K562 (cell line): ENCODE data around the gene KBTBD13. TPM values are rescaled to one million over a fixed set of nuclear protein-coding genes. Genes with fewer than 3 reads are reported as not detected.

Experiments used
- ATAC-seq: fragments of 200-7000 bp; cut with Tn5 transposase; 3 replicates; pipeline ENCODE4 v1.9.1; 2020; ENCODE audit warnings: moderate library complexity
- BruUV-seq: library from RNA; stranded (reverse); fragments of 400-500 nt; replicated peaks from 2 replicates; lab custom pipeline; 2021; lab: Mats Ljungman, UMichigan
- CTCF ChIA-PET: fragments of 300-600 bp; formaldehyde crosslinking; extraction: SDS; loops from one replicate; lab custom pipeline; 2021; ENCODE audit warnings: low intra/inter-chr PET ratio; lab: Yijun Ruan, JAX
- POLR2A ChIA-PET: fragments of 300-600, 350-650 bp; sonication (Branson Sonifier 250); formaldehyde crosslinking; extraction: SDS; loops from one replicate; lab custom pipeline; 2021; ENCODE audit warnings: antibody characterized with exemption, inconsistent platforms; lab: Yijun Ruan, JAX
- DNase-seq, 4 experiments: peaks; one replicate each; pipeline versions ENCODE4 v3.0.0 to v3.0.0-alpha.2; 2011 to 2018; ENCODE audit warnings: low spot score in 3 of 4, mixed read lengths in 3 of 4; ENCODE audit errors: extremely low read depth in 1 of 4
- FAIRE-seq: peaks from 2 replicates; lab custom pipeline; 2011; peaks lifted over from hg19 to GRCh38; lab: Jason Lieb, UNC
- H2AFZ ChIP-seq: 2 replicates; pipeline ENCODE4 v1.6.0; 2011; ENCODE audit warnings: low read depth, low read length, control low read depth, inconsistent platforms
- H3K27ac ChIP-seq: fragments of 200-600 bp; 3 replicates; pipeline ENCODE4 v1.8.0; 2011; ENCODE audit warnings: low read depth, mild to moderate bottlenecking, control low read depth, inconsistent platforms, low read length, moderate library complexity, mixed read lengths; ENCODE audit errors: extremely low read depth
- H3K27me3 ChIP-seq, 2 experiments: fragments of 300-600 bp in 1 of 2; 2 replicates in 1 of 2; 3 replicates in 1 of 2; pipeline versions ENCODE4 v1.6.0 to v1.8.0; 2011; ENCODE audit warnings: inconsistent platforms in 2 of 2, low read length in 2 of 2, mild to moderate bottlenecking in 1 of 2, mixed read lengths in 1 of 2, moderate library complexity in 1 of 2; ENCODE audit not compliant: control insufficient read depth in 2 of 2, insufficient read depth in 2 of 2
- H3K36me3 ChIP-seq: fragments of 300-600 bp; 3 replicates; pipeline ENCODE4 v1.8.0; 2011; ENCODE audit warnings: mild to moderate bottlenecking, low read length, inconsistent platforms; ENCODE audit not compliant: control insufficient read depth, insufficient read depth
- H3K4me1 ChIP-seq, 2 experiments: fragments of 200-600 bp in 1 of 2; replicated peaks in 1 of 2; 2 replicates in 1 of 2; 3 replicates in 1 of 2; pipeline versions ENCODE4 v1.5.1 to v1.8.0; 2011; ENCODE audit warnings: inconsistent platforms in 2 of 2, low read length in 2 of 2, mild to moderate bottlenecking in 1 of 2, mixed read lengths in 1 of 2, moderate library complexity in 1 of 2; ENCODE audit not compliant: control insufficient read depth in 2 of 2, insufficient read depth in 2 of 2
- H3K4me2 ChIP-seq: 2 replicates; pipeline ENCODE4 v1.6.1; 2011; ENCODE audit warnings: low read length, control low read depth, inconsistent platforms, mixed read lengths; ENCODE audit not compliant: insufficient read depth
- H3K4me3 ChIP-seq: fragments of 200-600 bp; sonication (generic), shearing (Covaris generic); 2 replicates; pipeline ENCODE4 v1.5.1; 2016; ENCODE audit warnings: control low read depth, inconsistent platforms
- H3K79me2 ChIP-seq: fragments of 200-600 bp; 3 replicates; pipeline ENCODE4 v1.8.0; 2011; ENCODE audit warnings: low read length, inconsistent platforms; ENCODE audit not compliant: control insufficient read depth, insufficient read depth
- H3K9ac ChIP-seq, 2 experiments: 2 replicates each; pipeline versions ENCODE4 v1.6.0 to v1.6.1; 2011; ENCODE audit warnings: low read depth in 2 of 2, low read length in 2 of 2, control low read depth in 1 of 2, inconsistent platforms in 1 of 2, mild to moderate bottlenecking in 1 of 2, mixed read lengths in 1 of 2; ENCODE audit not compliant: insufficient read depth in 1 of 2
- H3K9me1 ChIP-seq: one replicate; pipeline ENCODE4 v1.6.0; 2011; ENCODE audit warnings: inconsistent platforms, mild to moderate bottlenecking, low read length, moderate library complexity; ENCODE audit not compliant: control insufficient read depth, insufficient read depth
- H3K9me3 ChIP-seq: replicated peaks from 2 replicates; pipeline ENCODE4 v1.5.1; 2011; ENCODE audit warnings: low read depth, low read length, inconsistent platforms; ENCODE audit not compliant: control insufficient read depth, insufficient read depth
- H4K20me1 ChIP-seq: replicated peaks from 2 replicates; pipeline ENCODE4 v1.6.1; 2011; ENCODE audit warnings: low read length, inconsistent platforms, mixed read lengths; ENCODE audit not compliant: control insufficient read depth, insufficient read depth
- ARID1B ChIP-seq: fragments of 450-650 bp; IDR thresholded peaks from 2 replicates; pipeline ENCODE4 v1.6.1; 2016; ENCODE audit warnings: antibody characterized with exemption, mild to moderate bottlenecking, inconsistent platforms
- CREB3L1 ChIP-seq: fragments of 450-650 bp; IDR thresholded peaks from 2 replicates; pipeline ENCODE4 v1.6.1; 2014; ENCODE audit warnings: low read depth, mild to moderate bottlenecking, moderate library complexity, borderline replicate concordance
- CREBBP ChIP-seq: IDR thresholded peaks from one replicate; pipeline ENCODE4 v1.6.1; 2012; ENCODE audit warnings: low read depth, mild to moderate bottlenecking, control low read depth, inconsistent platforms, low read length
- ETS1 ChIP-seq: conservative IDR thresholded peaks from 2 replicates; pipeline ENCODE4 v1.6.1; 2011; ENCODE audit warnings: low read depth, mild to moderate bottlenecking, low read length; ENCODE audit not compliant: control insufficient read depth
- FOS ChIP-seq: IDR thresholded peaks from 3 replicates; pipeline ENCODE4 v1.6.1; 2011; ENCODE audit not compliant: insufficient read length; ENCODE audit errors: extremely low read depth
- MYC ChIP-seq, 2 experiments: fragments of 250-450 bp in 1 of 2; sonication (Bioruptor Pico) in 1 of 2; IDR thresholded peaks; 2 replicates each; pipeline versions ENCODE4 v1.5.1 to v1.6.1; 2012 to 2021; ENCODE audit warnings: low read depth in 2 of 2, borderline replicate concordance in 1 of 2, improper control_type of control experiment in 1 of 2, low read length in 1 of 2, mild to moderate bottlenecking in 1 of 2, moderate library complexity in 1 of 2
- PATZ1 ChIP-seq: fragments of 250-450 bp; sonication (Bioruptor Pico); IDR thresholded peaks from 2 replicates; pipeline ENCODE4 v1.5.0; 2020; ENCODE audit warnings: mild to moderate bottlenecking, borderline replicate concordance
- PHTF2 ChIP-seq: fragments of 250-450 bp; sonication (Bioruptor Pico); IDR thresholded peaks from 2 replicates; pipeline ENCODE4 v1.5.0; 2021; ENCODE audit warnings: mild to moderate bottlenecking
- RBM22 ChIP-seq: fragments of 200-400 bp; formaldehyde crosslinking; IDR thresholded peaks from 2 replicates; pipeline ENCODE4 v1.6.1; 2018; ENCODE audit warnings: low read length, low read depth; ENCODE audit not compliant: poor library complexity, severe bottlenecking
- TCF3 ChIP-seq: sonication (generic); formaldehyde crosslinking; IDR thresholded peaks from 2 replicates; pipeline ENCODE4 v1.4.0; 2020; ENCODE audit warnings: mild to moderate bottlenecking, missing genetic modification reagents
- ZBED1 ChIP-seq: IDR thresholded peaks from 2 replicates; pipeline ENCODE4 v1.6.1; 2014
- ZFP1 ChIP-seq: fragments of 450-650 bp; formaldehyde crosslinking; IDR thresholded peaks from 2 replicates; pipeline ENCODE4 v1.4.0; 2020; ENCODE audit warnings: mild to moderate bottlenecking, mixed read lengths
- ZNF124 ChIP-seq: sonication (generic); formaldehyde crosslinking; IDR thresholded peaks from 2 replicates; pipeline ENCODE4 v1.8.1; 2022; ENCODE audit warnings: missing genetic modification reagents
- ZNF232 ChIP-seq: sonication (generic); formaldehyde crosslinking; IDR thresholded peaks from 2 replicates; pipeline ENCODE4 v1.8.0; 2022; ENCODE audit warnings: mild to moderate bottlenecking, missing genetic modification reagents
- ZNF277 ChIP-seq: fragments of 250-450 bp; sonication (Bioruptor Pico); IDR thresholded peaks from 2 replicates; pipeline ENCODE4 v1.8.0; 2022; ENCODE audit warnings: inconsistent platforms, mild to moderate bottlenecking, moderate library complexity, borderline replicate concordance
- ZNF507 ChIP-seq: conservative IDR thresholded peaks from 2 replicates; pipeline ENCODE4 v1.6.1; 2017; ENCODE audit warnings: missing genetic modification characterization, missing compliant biosample characterization
- WGBS: fragments of 100-300 bp; shearing (Covaris generic); methylation state at CpG from one replicate; pipeline ENCODE4 v1.1.6; 2016; ENCODE audit warnings: low coverage, mixed read lengths; ENCODE audit not compliant: insufficient coverage; ENCODE audit errors: missing lambda C conversion rate; 5-methylcytosine and 5-hydroxymethylcytosine counted together
- in situ Hi-C: fragments of 300-500 bp; cut with MboI; formaldehyde crosslinking; loops from 4 replicates; pipeline ENCODE4 v1.15.0; 2018; ENCODE audit warnings: inconsistent platforms, mixed read lengths
- intact Hi-C: fragments of 100-400 bp; cut with micrococcal nuclease; formaldehyde crosslinking; loops from 2 replicates; pipeline ENCODE4 v1.14.2; 2022
- polyA plus RNA-seq, 8 experiments: library from polyadenylated mRNA; depleted of rRNA in 4 of 8; stranded (reverse) in 5 of 8; unstranded in 3 of 8; fragments of >200 nt; fragmentation: Nextera tagmentation in 2 of 8; fragmentation: Illumina TruSeq in 1 of 8; extraction: Ambion mirVana in 2 of 8; extraction: Trizol in 1 of 8; gene quantifications; 2 replicates each; pipeline versions ENCODE4 v1.2.1 to v1.2.3, GENCODE V29; 2011 to 2014; ENCODE audit warnings: inconsistent platforms in 1 of 8, missing spikeins in 1 of 8
- total RNA-seq, 7 experiments: library from RNA; depleted of rRNA in 6 of 7; stranded (reverse); fragments of >200 nt in 6 of 7; fragmentation: Illumina TruSeq in 2 of 7; extraction: Trizol in 2 of 7; gene quantifications; 2 replicates each; pipeline versions ENCODE4 v1.2.1 to v1.2.3, GENCODE V29; 2011 to 2021; ENCODE audit warnings: low replicate concordance in 1 of 7

KBTBD13 gene
- total and polyA plus RNA-seq, 9 of the 15 experiments (the other 6 are each of a cell fraction or from before 2014, with no cell fraction given): 0.07 to 0.13 (median 0.10) TPM; not detected in 3

GRCh38 chr15:65042776-65043327, 33.7 kb upstream of the KBTBD13 start:
- no peaks in the 10 kb centered on the region; the same call in 1 of the 2 replicates for H3K9me3 ChIP-seq
- no peak overlapping the region for H3K27ac ChIP-seq
- no peak overlapping the region for H3K4me3 ChIP-seq
- intact Hi-C loops: no loop called here
- in situ Hi-C loops: no loop called here
- no peak overlapping the region for H2AFZ ChIP-seq
- CTCF ChIA-PET: no interaction called here
- FAIRE-seq (no peak), ATAC-seq (no peak), DNase-seq (no peak)
- H3K4me1 ChIP-seq: no peaks in the 10 kb centered on the region; a peak in 1 of 5 replicates
- no peak overlapping the region for H3K4me2 ChIP-seq
- H4K20me1 ChIP-seq: no peaks in the 10 kb centered on the region
- peaks cover 0 to 16% of the 10 kb centered on the region in 2 experiments; a peak in 2 of 5 replicates for H3K27me3 ChIP-seq
- no peak overlapping the region for H3K9ac ChIP-seq
- 0% methylated on average over 4 of the region's 4 CpGs for WGBS
- POLR2A ChIA-PET: interaction anchor here (0.6 to 2.0 kb wide), 2 partner anchors 60 to 262 kb away, joined by 3 to 8 read pairs; partner anchors contain the start of gene RNU5B-1
- no peaks in the 10 kb centered on the region for H3K9me1 ChIP-seq
- H3K36me3 ChIP-seq: no peaks in the 10 kb centered on the region
- BruUV-seq: no TSS peak
- no peaks in the 10 kb centered on the region for H3K79me2 ChIP-seq
- TF ChIP-seq ARID1B (no peak), RBM22 (no peak), MYC (IDR thresholded peaks at IDR 0.05; ENCODE audit: low read depth, low read length) (no peak), MYC (CRISPR knock-in tag; IDR thresholded peaks at IDR 0.05; ENCODE audit: borderline replicate concordance, low read depth) (no peak), FOS (no peak), ZBED1 (no peak), CREB3L1 (no peak), ETS1 (no peak), ZNF232 (CRISPR knock-in tag) (no peak), ZFP1 (CRISPR knock-in tag) (no peak), ZNF277 (CRISPR knock-in tag) (no peak), TCF3 (CRISPR knock-in tag) (no peak), CREBBP (no peak), ZNF124 (CRISPR knock-in tag) (no peak), ZNF507 (tag) (no peak), PATZ1 (CRISPR knock-in tag) (no peak), PHTF2 (CRISPR knock-in tag) (no peak)
